ENCODE results near the gene TBX4.

DNA sequence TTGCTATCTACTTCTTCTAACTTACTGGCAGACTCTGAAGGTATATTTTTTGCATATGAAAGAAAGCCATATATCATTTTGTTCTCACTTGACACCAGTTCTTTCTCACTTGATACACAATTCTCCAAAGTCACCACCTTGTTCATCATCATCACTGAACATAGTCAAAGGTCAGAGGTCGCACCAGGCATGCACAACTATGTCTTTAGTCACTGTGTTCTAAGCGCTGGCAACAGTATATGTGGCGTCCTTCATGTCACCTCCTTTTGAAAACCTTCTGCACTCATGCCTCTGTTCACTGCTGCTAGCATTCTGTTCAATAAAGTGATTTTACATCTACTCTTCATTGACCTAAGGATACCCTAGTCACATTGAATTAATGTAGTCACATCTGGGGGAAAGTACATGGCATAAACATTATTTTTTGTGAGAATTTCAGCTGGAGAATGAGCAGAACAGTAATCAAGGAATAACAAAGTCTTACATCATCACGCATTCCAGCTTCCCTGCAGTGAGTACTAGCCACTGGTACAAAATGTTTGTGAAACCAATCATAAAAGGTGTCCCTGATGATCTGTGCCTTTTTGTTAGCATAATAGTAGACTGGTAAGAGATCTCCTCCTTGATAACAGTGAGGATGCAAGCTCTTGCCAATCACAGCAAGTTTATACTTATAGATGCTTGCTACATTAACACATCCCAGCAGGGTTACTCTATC is 20.5 kb upstream of the TBX4 start:
- TF ChIP-seq EZH2 (IDR thresholded peaks at IDR 0.05) (no peak), POLR2AphosphoS5 (IDR thresholded peaks at IDR 0.05; ENCODE audit: borderline replicate concordance, low read depth, low read length) (no peak), FOXP2 (optimal IDR thresholded peaks at IDR 0.05; ENCODE audit: control extremely low read depth, extremely low read length, insufficient read depth) (no peak)
